Activated T-cell treated with anti-CD3 and anti-CD28 coated beads for 24 hours (primary cell): Measurements from ENCODE around the gene PRAMEF9.
"Not testable (repeated sequence)": the region's sequence is repeated elsewhere in the genome, so short reads cannot be mapped to it uniquely, and the experiment has no call there.

Source experiments
- DNase-seq: peaks from one replicate; pipeline ENCODE4 v3.0.0-alpha.2; 2020; ENCODE audit warnings: low read depth

PRAMEF9 gene

DNA sequence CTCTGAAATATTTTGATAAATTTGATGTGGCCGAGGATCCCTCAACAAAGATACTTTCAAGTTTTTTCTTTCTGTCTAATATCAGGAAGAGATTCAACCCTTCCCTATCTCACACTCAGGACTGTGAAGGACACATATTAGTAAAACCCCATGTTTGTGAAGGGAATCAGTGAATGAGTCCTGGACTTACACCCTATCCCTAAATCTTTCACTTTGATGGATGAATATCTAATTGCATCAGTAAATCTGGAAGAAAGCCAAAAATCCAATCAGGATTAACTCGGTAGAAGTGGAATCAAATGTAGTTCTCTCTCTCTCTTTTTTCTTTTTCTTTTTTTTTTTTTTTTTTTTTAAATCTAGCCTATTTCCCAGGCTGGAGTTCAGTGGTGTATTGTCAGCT is at the start of gene PRAMEF9:
Gene PRAMEF9 (plus strand): TSS at position 301 of the 400 bp plus-strand sequence. CDS start 3,433 bp downstream, outside the sequence.
- DNase-seq, result not testable (repeated sequence)

DNA sequence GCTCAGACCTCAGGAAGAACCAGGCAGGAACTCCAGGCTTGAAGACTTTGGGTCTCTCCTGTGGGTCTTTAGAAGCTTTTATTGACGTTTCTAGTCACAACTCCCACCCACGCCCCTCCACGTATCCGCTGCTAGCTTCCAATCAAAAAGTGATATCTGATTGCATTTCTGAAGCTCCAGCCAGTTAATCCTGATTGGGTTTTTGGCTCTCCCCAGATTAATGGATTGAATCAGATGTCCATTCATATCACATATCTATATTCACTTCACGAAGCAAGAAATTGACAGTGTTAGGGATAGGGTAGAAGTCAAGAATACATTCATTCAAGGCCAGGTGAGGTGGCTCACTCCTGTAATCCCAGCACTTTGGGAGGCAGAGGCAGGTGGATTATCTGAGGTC is 15.7 kb upstream of the PRAMEF9 start, which contains the start of gene PRAMEF26:
Gene PRAMEF26 (minus strand): TSS at position 101 of the 400 bp plus-strand sequence. CDS start 2,914 bp downstream, outside the sequence.
- not testable (repeated sequence) for DNase-seq

DNA sequence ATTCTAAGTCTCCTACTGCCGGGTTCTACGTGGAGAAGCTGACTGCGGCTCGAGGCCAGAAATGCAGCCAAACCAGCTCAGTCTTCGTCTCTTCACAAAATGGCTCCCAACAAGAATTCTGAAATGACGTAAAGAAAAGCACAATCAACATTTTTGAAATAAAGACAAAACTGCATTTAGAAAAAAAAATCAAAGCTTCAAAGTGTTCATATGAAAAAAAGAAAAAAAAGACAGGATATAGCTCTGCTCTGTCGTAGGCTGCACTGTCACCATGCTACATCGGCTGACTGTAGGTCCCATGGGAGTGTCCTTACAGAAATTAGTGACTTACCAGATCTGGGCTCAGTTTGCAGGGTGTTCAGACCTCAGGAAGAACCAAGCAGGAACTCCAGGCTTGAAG is 6.1 kb upstream of the PRAMEF9 start, which contains the start of gene HNRNPCL4:
Gene HNRNPCL4 (minus strand): TSS at position 101 of the 400 bp plus-strand sequence. CDS start 164 bp downstream, outside the sequence.
- not testable (repeated sequence) for DNase-seq

DNA sequence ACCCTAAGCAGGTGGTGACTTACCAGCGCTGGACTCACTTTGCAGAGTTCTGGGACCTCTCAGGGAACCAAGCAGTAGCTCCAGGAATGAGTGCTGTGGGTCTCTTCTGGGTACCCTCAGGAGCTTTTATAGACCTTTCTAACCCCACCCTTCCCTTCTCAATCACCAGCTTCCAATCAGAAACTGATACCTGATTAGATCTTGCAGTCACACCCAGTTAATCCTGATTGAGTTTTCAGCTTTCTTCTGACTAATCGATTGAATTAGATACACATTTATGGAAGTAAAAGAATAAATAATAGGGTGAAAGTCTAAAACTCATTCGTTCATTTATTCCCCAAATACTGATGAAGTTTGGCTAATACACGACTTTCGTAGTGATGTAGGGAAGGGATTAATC is 29.7 kb downstream of the PRAMEF9 start, which contains the start of gene PRAMEF13:
Gene PRAMEF13 (minus strand): TSS at position 101 of the 400 bp plus-strand sequence. CDS start 1,820 bp downstream, outside the sequence.
- not testable (repeated sequence) for DNase-seq

DNA sequence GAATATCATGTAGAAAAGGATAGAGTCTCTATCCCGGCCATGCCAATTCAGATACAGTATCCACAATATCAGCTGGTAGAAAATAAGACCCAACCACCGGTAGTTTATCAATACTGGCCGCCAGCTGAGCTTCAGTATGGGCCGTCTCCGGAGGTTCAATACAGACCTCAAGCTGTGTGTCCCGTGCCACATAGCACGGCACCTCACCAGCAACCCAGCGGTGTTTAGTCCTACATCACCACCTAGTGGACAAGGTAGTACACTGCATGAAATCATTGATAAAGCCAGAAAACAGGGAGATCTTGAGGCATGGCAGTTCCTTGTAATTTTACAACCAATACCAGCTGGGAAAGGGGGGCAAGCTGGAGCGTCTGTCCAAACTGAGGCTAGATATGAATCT is 37.1 kb downstream of the PRAMEF9 start:
- DNase-seq, result not testable (repeated sequence)

DNA sequence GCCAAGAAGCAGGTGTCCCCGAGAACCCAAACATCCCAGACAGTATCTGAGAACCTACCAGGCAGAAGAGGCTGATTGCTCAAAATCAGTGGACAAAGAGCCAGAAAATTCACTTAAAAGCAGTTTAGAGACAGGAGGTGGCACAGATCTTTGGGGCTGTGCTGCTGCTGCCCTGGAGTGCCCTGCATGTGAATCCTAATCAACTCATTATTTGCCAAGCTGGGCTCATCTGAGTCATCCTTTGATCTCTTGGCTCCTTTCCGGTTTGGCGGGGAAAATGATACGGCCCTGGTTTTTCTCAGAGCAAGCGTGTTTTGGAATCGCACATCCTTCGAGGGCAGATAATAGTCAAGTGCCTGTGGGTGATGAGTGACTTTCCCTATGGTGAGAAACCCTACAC is 45.0 kb downstream of the PRAMEF9 start:
- not testable (repeated sequence) for DNase-seq

DNA sequence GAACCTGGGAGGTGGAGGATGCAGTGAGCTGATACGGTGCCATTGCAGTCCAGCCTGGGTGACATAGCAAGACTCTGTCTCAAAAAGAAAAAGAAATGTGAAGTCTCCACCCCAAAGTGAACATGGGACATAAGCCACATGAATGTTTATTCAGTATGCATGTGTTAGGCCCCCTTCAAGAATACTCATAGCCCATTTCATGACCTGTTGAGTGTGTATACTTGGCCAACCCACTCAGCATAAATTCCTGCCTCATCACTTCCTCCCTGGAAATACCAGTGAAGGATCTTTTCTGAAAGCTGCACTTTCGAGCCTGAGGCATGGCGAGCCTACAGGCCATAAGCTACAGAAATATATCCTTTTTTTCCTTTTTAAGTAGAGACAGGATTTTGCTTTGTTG is 47.6 kb downstream of the PRAMEF9 start:
- DNase-seq, result not testable (repeated sequence)

DNA sequence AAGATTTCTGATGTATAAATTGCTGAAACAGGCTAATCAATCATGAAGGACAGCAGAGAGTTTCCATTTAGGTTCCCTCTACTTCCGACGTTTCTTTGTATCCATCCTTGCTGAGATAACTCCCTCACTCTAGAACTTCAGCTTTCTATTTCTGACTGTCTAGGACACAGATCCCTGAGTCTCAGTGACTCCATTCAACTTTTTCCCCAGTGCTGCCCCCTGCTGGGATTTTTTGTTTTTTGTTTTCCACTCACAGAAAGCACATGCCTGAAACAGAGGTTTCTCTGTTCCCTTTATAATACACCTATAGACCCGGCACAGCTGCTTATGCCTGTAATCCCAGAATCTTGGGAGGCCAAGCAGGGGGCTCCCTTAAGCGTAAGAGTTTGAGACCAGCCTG is 51.1 kb downstream of the PRAMEF9 start:
- not testable (repeated sequence) for DNase-seq

DNA sequence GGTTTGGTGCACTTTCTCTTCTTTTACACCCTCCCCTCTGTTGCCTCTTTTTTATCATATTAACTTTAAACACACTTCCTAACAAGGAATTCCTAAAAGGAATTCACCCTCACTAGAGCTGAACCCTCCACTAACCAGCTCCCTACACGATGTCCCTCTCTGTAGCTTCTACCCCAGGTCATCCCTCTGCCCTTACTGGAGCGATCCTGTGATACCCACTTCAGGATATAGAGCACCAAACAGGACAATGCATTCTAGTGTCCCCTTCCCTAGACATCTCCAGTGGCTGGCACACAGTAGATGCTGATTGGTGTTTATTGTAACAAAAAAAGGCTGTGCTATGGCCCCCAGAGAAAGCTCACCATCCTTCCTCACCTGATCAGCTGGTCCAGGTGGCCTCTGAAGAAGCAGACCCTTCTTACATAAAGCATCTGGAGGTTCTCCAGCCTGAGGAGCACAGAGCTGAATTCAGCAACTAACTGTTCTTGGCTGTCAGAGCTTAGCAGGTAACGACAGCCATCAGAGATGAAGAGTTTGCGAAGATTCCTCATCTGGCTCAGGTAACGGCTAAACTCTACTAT is 52.9 kb downstream of the PRAMEF9 start:
- DNase-seq, result no peak

DNA sequence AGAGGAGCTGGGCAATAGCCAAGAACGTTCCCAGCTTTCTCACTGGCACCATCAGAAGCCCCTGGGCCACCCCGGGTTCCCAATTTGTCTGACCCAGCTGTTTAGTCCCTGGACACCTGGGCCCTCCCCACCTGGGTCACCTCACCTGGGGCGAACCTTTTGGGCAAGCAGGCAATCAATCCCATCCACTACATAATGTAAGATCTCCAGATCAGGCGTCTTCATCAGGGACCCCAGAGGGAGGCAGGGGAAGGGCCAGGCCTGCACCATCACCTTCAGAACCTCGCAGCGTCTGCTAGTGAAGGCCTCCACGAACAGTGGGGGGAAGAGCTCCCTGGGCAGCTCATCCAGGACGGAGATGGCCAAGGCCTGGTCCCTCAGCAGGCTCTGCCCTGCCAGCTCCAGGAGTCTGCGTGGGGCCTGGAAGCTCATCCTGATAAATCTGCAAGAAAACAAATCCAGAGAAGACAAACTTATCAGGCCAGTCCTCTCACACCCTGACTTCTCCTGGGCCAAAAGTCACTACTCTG is 54.1 kb downstream of the PRAMEF9 start, which contains the start of gene PRAMEF18:
Gene PRAMEF18 (minus strand): TSS at position 480 of the 530 bp plus-strand sequence. CDS start 48 bp downstream, at position 432.
- not testable (repeated sequence) for DNase-seq

DNA sequence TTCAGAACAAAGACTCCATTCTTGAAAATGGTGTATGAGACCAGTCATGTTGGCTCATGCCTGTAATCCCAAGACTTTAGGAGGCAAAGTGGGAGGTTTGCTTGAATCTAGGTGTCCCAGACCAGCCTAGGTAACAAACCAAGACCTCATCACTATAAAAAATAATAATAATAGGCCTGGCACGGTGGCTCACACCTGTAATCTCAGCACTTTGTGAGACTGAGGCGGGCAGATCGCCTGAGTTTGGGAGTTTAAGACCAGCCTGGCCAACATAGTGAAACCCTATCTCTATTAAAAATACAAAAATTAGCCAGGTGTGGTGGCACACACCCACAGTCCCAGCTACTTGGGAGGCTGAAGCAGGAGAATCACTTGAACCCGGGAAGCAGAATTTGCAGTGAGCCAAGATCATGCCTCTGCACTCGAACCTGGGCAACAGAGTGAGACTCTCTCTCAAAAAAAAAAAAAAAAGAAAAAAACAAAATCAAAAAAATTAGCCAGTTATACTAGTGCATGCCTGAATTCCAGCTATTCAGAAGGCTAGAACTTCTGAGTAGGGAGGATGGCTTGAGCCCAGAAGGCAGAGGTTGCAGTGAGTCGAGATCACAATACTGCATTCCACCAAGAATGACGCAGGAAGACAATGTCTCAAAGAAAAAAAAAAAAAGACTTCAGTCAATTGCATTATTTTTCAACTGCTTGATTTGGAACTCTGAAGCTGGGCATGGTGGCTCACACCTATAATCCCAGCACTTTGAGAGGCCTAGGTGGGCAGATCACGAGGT is 55.8 kb downstream of the PRAMEF9 start:
- not testable (repeated sequence) for DNase-seq

DNA sequence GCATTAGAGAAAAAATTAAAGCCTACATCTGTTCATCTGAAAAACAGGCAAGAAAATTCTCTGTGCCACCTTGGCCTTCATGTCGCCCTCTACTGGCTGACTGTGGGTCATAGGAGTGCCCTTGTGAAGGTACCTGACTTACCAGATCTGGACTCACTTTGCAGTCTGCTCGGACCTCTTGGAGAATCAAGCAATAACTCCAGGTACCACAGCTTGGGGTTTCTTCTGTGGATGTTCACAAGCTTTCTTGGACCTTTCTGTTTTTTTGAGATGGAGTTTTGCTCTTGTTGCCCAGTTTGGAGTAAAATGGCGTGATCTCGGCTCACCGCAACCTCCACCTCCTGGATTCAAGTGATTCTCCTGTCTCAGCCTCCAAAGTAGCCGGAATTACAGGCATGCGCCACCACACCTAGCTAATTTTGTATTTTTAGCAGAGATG is 56.7 kb downstream of the PRAMEF9 start:
- DNase-seq, result peak; percentile 26
